Prostate gland (tissue), 2 donors: ENCODE measurements around the gene GALNT7.

ENCODE experiments used
- CTCF ChIP-seq, 4 experiments: fragments of 200-600 bp in 2 of 4; fragments of 450-650 bp in 2 of 4; sonication (generic) in 2 of 4; IDR thresholded peaks; 1 replicate in 3 of 4; 2 replicates in 1 of 4; pipeline ENCODE4 v1.5.1; 2016 to 2019; ENCODE audit warnings: antibody characterized with exemption in 4 of 4, mild to moderate bottlenecking in 2 of 4, moderate library complexity in 2 of 4
- POLR2A ChIP-seq: fragments of 450-650 bp; IDR thresholded peaks from one replicate; pipeline ENCODE4 v1.6.1; 2016; ENCODE audit warnings: antibody characterized with exemption, mild to moderate bottlenecking

- no peak for TF ChIP-seq CTCF (IDR thresholded peaks at IDR 0.05)
- no peak for TF ChIP-seq POLR2A
These were observed 199.3 kb downstream of the GALNT7 start for GRCh38 chr4:173367946-173368345.
